ENCODE data around the gene MARCHF5.
"Not testable (repeated sequence)": the region's sequence is repeated elsewhere in the genome, so short reads cannot be mapped to it uniquely, and the experiment has no call there.

Gene MARCHF5

DNA sequence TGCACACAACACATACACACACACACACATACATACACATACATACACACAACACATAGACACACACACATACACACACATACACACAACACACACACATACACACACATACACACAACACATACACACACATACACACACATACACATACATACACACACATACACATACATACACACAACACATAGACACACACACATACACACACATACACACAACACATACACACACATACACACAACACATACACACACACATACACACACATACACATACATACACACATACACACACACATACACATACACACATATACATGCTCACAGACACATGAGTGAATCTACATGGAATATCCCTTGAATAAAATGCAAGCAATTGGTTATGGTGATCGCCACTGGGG is 102.2 kb downstream of the MARCHF5 start:
- not testable (repeated sequence) for ATAC-seq

DNA sequence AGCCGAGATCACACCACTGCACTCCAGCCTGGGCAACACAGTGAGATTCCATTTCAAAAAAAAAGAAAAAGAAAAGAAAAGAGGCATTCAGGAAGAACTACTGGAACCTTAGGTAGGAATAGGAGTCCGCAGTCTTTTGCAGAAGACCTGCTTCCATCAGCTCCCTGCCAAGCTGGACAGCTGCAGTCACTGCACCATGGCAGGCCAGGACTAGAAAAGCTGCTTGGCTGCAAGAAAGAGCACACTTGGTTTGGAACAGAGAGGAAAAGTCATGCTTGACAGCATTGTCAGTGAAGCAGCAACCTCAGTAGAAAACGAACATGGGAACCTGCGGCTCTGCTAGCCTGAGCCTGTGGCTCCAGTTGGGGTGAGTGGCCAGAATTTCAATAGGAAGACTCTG is 104.3 kb downstream of the MARCHF5 start:
- ATAC-seq, result no peak

DNA sequence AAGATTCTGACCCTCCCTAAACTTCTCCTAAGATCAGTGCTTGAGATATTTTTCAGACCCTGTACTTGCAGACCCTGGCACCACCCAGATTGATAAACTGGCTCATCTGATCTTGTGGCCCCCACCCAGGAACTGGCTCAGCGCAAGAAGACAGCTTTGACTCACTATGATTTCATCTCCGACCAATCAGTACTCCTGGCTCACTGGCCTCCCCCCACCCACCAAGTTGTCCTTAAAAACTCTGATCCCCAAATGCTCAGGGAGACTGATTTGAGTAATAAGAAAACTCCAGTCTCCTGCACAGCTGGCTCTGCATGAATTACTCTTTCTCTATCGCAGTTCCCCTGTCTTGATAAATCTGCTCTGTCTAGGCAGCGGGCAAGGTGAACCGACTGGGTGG is 111.3 kb downstream of the MARCHF5 start:
- not testable (repeated sequence) for ATAC-seq
